ENCODE measurements around the gene CHST5. TPM values are rescaled to one million over a fixed set of nuclear protein-coding genes. Genes with fewer than 3 reads are reported as not detected.
"Not testable (repeated sequence)": the region's sequence is repeated elsewhere in the genome, so short reads cannot be mapped to it uniquely, and the experiment has no call there.

Gene CHST5
- total and polyA plus RNA-seq, 2 of the 13 experiments (the other 11 are each of a cell fraction or from before 2014, with no cell fraction given): 0.05 TPM; not detected in 1

GRCh38 chr16:75548456-75548855 is 12.5 kb upstream of the CHST5 start:
- H3K27ac ChIP-seq (ENCODE audit: extremely low read length, insufficient read depth, low read length); H3K79me2 ChIP-seq (ENCODE audit: insufficient read depth, low read length); BruUV-seq (replicated peaks); H2AFZ ChIP-seq (ENCODE audit: low read length); in situ Hi-C loops (cut with HindIII; ENCODE audit: extremely low pct_ligation_motif_present, low pct_unique_long_range_greater_than_20kb); H4K20me1 ChIP-seq (ENCODE audit: insufficient read depth, low read length); DNase-seq (ENCODE audit: low spot score); H3K4me3 ChIP-seq (replicated peaks in 1 of 3; ENCODE audit: insufficient read depth in 1 of 3, low read depth in 2 of 3, low read length in 3 of 3); ATAC-seq; H3K9me3 ChIP-seq (ENCODE audit: low read length); FAIRE-seq; H3K36me3 ChIP-seq (replicated peaks in 1 of 2; ENCODE audit: control insufficient read depth in 1 of 2, insufficient read depth in 2 of 2, low read length in 2 of 2); CTCF ChIA-PET (ENCODE audit: low intra/inter-chr PET ratio, low total read pairs); H3K9ac ChIP-seq (ENCODE audit: insufficient read depth, low read depth, low read length); POLR2A ChIA-PET; H3K27me3 ChIP-seq (ENCODE audit: control insufficient read depth in 1 of 2, insufficient read depth in 2 of 2, low read length in 2 of 2); H3K4me1 ChIP-seq (ENCODE audit: insufficient read depth, low read length); intact Hi-C loops (cut with micrococcal nuclease; ENCODE audit: unreplicated experiment); H3K4me2 ChIP-seq (ENCODE audit: low read depth, low read length): not testable (repeated sequence)
- 75% methylated on average over 9 of the region's 9 CpGs for WGBS (ENCODE audit: low lambda C conversion rate)

DNA sequence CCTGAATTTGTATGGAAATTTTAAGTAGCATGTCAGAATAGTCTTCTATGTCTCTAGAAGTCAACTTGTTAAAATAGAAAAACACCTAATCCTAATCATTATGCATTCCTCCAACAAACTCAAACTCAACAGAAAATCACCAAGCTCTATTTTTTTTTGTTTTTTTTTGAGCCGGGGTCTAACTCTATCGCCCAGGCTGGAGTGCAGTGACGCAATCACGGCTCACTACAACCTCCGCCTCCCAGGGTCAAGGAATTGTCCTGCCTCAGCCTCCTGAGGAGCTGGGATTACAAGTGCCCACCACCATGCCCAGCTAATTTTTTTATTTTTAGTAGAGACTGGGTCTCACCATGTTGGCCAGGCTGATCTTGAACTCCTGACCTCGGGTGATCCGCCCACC is 10.4 kb upstream of the CHST5 start:
- FAIRE-seq (no peak), DNase-seq (ENCODE audit: low spot score) (no peak), ATAC-seq (no peak)
- H3K27ac ChIP-seq (ENCODE audit: extremely low read length, insufficient read depth, low read length): no peak overlapping the region
- TF ChIP-seq CEBPB (IDR thresholded peaks at IDR 0.05; ENCODE audit: borderline replicate concordance, low read depth, low read length) (peak; percentile 58; the same call in 1 of the 2 replicates), ZNF574 (CRISPR knock-in tag; IDR thresholded peaks at IDR 0.05) (no peak)
- TF ChIP-seq, protein P1, sequence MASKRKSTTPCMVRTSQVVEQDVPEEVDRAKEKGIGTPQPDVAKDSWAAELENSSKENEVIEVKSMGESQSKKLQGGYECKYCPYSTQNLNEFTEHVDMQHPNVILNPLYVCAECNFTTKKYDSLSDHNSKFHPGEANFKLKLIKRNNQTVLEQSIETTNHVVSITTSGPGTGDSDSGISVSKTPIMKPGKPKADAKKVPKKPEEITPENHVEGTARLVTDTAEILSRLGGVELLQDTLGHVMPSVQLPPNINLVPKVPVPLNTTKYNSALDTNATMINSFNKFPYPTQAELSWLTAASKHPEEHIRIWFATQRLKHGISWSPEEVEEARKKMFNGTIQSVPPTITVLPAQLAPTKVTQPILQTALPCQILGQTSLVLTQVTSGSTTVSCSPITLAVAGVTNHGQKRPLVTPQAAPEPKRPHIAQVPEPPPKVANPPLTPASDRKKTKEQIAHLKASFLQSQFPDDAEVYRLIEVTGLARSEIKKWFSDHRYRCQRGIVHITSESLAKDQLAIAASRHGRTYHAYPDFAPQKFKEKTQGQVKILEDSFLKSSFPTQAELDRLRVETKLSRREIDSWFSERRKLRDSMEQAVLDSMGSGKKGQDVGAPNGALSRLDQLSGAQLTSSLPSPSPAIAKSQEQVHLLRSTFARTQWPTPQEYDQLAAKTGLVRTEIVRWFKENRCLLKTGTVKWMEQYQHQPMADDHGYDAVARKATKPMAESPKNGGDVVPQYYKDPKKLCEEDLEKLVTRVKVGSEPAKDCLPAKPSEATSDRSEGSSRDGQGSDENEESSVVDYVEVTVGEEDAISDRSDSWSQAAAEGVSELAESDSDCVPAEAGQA (IDR thresholded peaks at IDR 0.05; ENCODE audit: low read depth): no peak
- TF ChIP-seq, protein P1 (CRISPR knock-in tag; IDR thresholded peaks at IDR 0.05; ENCODE audit: borderline replicate concordance): no peak
- no peak overlapping the region for H3K9ac ChIP-seq (ENCODE audit: insufficient read depth, low read depth, low read length)
- no peak overlapping the region for H3K4me3 ChIP-seq (replicated peaks in 1 of 3; ENCODE audit: insufficient read depth in 1 of 3, low read depth in 2 of 3, low read length in 3 of 3)
- ChIA-PET CTCF (ENCODE audit: low intra/inter-chr PET ratio, low total read pairs) (no interaction called here), POLR2A (no interaction called here)
- no peaks in the 10 kb centered on the region for H3K9me3 ChIP-seq (ENCODE audit: low read length)
- no peak overlapping the region for H3K4me2 ChIP-seq (ENCODE audit: low read depth, low read length)
- H3K36me3 ChIP-seq (replicated peaks in 1 of 2; ENCODE audit: control insufficient read depth in 1 of 2, insufficient read depth in 2 of 2, low read length in 2 of 2): no peaks in the 10 kb centered on the region
- 85% methylated on average over 7 of the region's 7 CpGs for WGBS (ENCODE audit: low lambda C conversion rate)
- no peaks in the 10 kb centered on the region for H4K20me1 ChIP-seq (ENCODE audit: insufficient read depth, low read length)
- no peak overlapping the region for H2AFZ ChIP-seq (ENCODE audit: low read length)
- no TSS peak for BruUV-seq (replicated peaks)
- intact Hi-C loops (cut with micrococcal nuclease; ENCODE audit: unreplicated experiment) (no loop called here), in situ Hi-C loops (cut with HindIII; ENCODE audit: extremely low pct_ligation_motif_present, low pct_unique_long_range_greater_than_20kb) (no loop called here)
- H3K27me3 ChIP-seq (ENCODE audit: control insufficient read depth in 1 of 2, insufficient read depth in 2 of 2, low read length in 2 of 2): no peaks in the 10 kb centered on the region
- H3K4me1 ChIP-seq (ENCODE audit: insufficient read depth, low read length): 0 out of 2 replicates have a peak, but pooled peaks cover 7% of the 10 kb centered on the region
- H3K79me2 ChIP-seq (ENCODE audit: insufficient read depth, low read length): no peaks in the 10 kb centered on the region

All from HepG2 (cell line).